Measurements from ENCODE around the gene TM2D3.

Gene TM2D3

DNA sequence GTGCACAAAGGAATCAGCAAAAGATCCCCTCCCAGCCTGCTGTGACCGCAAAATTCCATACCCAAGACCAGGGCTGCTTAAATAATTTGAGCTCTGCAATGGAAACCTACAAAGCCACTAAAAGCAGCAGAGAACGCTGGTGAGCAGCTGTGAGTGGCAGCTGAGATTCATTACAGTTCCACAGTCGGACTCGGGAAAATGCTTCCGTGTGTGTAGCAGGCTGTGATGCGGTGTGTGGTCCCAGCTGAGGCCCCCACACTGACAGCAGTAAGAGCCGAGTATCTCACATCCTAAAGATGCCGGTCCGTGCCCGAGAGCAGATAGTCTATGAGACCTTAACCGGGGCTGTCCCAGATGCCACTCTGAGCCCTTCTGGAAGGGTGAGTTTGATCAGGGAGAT is 37.4 kb downstream of the TM2D3 start:
- TF ChIP-seq FOXA1 (IDR thresholded peaks at IDR 0.05) (no peak), FOXM1 (IDR thresholded peaks at IDR 0.05; ENCODE audit: borderline replicate concordance) (no peak), HDGF (IDR thresholded peaks at IDR 0.05; ENCODE audit: borderline replicate concordance) (no peak), TARDBP (IDR thresholded peaks at IDR 0.05) (no peak), ZNF384 (IDR thresholded peaks at IDR 0.05) (no peak), BHLHE40 (IDR thresholded peaks at IDR 0.05; ENCODE audit: borderline replicate concordance) (no peak), ELF4 (IDR thresholded peaks at IDR 0.05) (no peak), SP1 (IDR thresholded peaks at IDR 0.05) (no peak), ARNT (IDR thresholded peaks at IDR 0.05) (no peak), CTBP1 (IDR thresholded peaks at IDR 0.05; ENCODE audit: borderline replicate concordance) (no peak), LEF1 (IDR thresholded peaks at IDR 0.05; ENCODE audit: borderline replicate concordance) (no peak), NFRKB (IDR thresholded peaks at IDR 0.05) (no peak), FOXK2 (IDR thresholded peaks at IDR 0.05) (no peak)
- CTCF ChIA-PET = interaction anchor here (1.3 to 5.2 kb wide), 2 partner anchors 16 to 27 kb away, joined by 4 to 33 read pairs; no protein-coding TSS in a partner anchor
- POLR2A ChIA-PET = interaction anchor here (1.3 kb wide), 1 partner anchor 109 kb away, joined by 4 read pairs; the partner anchor contains the start of gene TARS3

DNA sequence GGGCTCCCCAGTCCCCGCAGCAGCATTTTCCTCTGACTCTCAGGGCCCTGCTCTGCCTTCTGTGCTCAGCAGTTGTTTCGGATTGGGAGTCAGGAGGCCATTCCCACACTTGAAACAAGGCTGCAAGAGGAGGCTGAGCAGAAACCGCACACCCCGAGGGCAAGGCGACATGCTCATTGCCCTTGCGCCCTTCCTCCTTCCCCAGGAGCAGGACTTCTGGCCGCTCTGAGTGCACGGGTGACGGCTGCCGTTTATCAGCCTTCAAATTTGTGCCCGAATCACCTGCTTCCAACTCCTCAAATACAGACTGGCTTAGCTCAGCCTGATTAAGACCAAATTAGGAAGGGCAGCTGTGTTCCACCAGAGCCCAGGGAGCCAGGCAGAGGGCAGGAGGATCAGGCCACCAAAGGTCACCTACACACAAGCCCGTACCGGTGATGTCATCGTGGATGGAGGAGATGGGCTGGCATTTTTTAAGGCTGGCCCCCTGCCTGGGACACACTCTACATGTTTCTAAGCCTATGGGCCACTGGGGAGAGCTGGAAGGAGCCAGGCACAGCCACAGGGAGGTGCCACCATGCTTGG is 38.1 kb downstream of the TM2D3 start:
- CTCF ChIA-PET = interaction anchor here (1.3 to 5.2 kb wide), 2 partner anchors 15 to 27 kb away, joined by 4 to 33 read pairs; no protein-coding TSS in a partner anchor
- DNase-seq (ENCODE audit: extremely low spot score) = no peak
- no peak for TF ChIP-seq ARNT (IDR thresholded peaks at IDR 0.05)
- no peak for TF ChIP-seq ZNF384 (IDR thresholded peaks at IDR 0.05)
- no peak for TF ChIP-seq LEF1 (IDR thresholded peaks at IDR 0.05; ENCODE audit: borderline replicate concordance)
- TF ChIP-seq FOXM1 (IDR thresholded peaks at IDR 0.05; ENCODE audit: borderline replicate concordance) = no peak
- no peak for TF ChIP-seq PKNOX1 (IDR thresholded peaks at IDR 0.05)
- no peak for TF ChIP-seq CTBP1 (IDR thresholded peaks at IDR 0.05; ENCODE audit: borderline replicate concordance)
- TF ChIP-seq ELF4 (IDR thresholded peaks at IDR 0.05) = no peak
- TF ChIP-seq FOXA1 (IDR thresholded peaks at IDR 0.05) = no peak
- no peak for TF ChIP-seq SP1 (IDR thresholded peaks at IDR 0.05)
- POLR2A ChIA-PET = no interaction called here

More for the DNA sequence above, 37.4 kb downstream of the TM2D3 start:
- no peak for DNase-seq (ENCODE audit: extremely low spot score)

DNA sequence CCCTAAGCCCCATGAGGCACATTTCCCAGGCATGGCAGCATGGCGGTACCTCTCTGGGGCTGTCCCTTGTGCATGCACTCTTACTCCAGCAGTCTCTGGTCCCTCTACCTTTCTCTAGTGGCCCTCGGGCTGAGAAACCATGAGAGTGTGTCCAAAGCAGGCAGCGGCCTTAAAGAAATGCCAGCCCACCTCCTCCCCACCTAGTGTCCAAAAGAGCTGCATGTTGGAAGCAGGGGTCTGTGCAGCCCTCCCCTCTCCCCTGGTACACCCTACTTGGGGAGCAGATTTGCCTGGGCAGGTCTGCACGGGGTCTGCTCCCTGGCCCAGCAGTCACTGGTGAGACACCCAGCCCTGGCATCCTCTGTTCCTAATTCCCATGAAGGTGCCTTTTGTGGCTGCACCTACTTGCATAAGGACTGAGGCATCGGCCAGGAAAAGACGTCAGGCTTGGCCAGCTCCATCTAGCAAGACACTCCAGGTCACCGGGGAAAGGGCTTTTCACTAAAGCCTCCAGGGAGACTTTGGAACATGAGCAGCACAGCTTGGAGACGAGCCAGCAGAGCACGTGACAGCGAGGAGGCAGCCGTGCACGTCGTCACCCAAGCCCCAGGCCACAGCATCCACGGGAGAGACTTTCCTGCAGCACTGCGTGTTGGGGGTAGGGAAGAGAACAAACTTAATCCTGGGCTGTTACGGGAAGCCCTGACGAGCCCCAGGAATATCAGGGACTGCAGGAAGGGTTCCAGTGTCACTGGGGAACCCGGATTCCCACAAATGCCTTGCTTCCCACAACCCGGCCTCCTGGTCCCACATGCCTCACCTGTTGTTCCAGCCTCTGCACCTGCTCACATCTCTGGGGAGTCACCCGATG is 38.8 kb downstream of the TM2D3 start:
- ChIA-PET POLR2A (no interaction called here), CTCF (interaction anchor here (0.7 to 5.2 kb wide), 2 partner anchors 14 to 28 kb away, joined by 3 to 33 read pairs; no protein-coding TSS in a partner anchor)
- no peak for TF ChIP-seq SUZ12 (IDR thresholded peaks at IDR 0.05)
- TF ChIP-seq L3MBTL2 (conservative IDR thresholded peaks at IDR 0.05) = peak; percentile 59; the same call in 1 of the 2 replicates
- peak; percentile 72 for DNase-seq (ENCODE audit: extremely low spot score)

DNA sequence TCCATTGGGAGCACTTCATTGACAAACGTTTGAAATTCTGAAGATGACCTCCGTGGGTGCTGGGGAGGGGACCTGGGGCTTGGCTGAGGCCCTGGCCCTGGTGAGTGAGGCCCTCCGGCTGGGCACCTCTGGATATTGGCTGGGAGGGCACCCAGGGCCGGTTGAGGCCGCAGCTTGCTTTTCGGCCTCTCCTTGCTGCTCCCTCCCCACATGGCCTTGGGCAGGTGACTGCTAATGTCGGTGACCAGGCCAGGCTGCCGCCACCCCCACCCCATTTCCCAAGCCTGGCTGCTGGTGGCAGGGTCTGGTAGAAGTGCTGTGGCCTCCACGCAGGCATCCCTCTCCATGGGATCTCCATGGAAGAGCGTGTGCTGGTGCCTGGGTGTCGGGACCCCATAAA is 39.5 kb downstream of the TM2D3 start:
- DNase-seq (ENCODE audit: extremely low spot score) = no peak
- no peak for TF ChIP-seq FOXM1 (IDR thresholded peaks at IDR 0.05; ENCODE audit: borderline replicate concordance)
- TF ChIP-seq FOXK2 (IDR thresholded peaks at IDR 0.05) = no peak
- TF ChIP-seq L3MBTL2 (conservative IDR thresholded peaks at IDR 0.05) = no peak
- TF ChIP-seq BHLHE40 (IDR thresholded peaks at IDR 0.05; ENCODE audit: borderline replicate concordance) = no peak
- no peak for TF ChIP-seq TARDBP (IDR thresholded peaks at IDR 0.05)
- no peak for TF ChIP-seq SP1 (IDR thresholded peaks at IDR 0.05)
- no peak for TF ChIP-seq LEF1 (IDR thresholded peaks at IDR 0.05; ENCODE audit: borderline replicate concordance)
- no peak for TF ChIP-seq PKNOX1 (IDR thresholded peaks at IDR 0.05)
- no peak for TF ChIP-seq ZNF384 (IDR thresholded peaks at IDR 0.05)
- no peak for TF ChIP-seq ARNT (IDR thresholded peaks at IDR 0.05)
- ChIA-PET CTCF (no interaction called here), POLR2A (no interaction called here)

- ChIA-PET CTCF (no interaction called here), POLR2A (no interaction called here)
- no peak for DNase-seq (ENCODE audit: extremely low spot score)
- no peak for TF ChIP-seq BHLHE40 (IDR thresholded peaks at IDR 0.05; ENCODE audit: borderline replicate concordance)
- TF ChIP-seq SUZ12 (IDR thresholded peaks at IDR 0.05) = no peak
- no peak for TF ChIP-seq CTBP1 (IDR thresholded peaks at IDR 0.05; ENCODE audit: borderline replicate concordance)
- no peak for TF ChIP-seq ARNT (IDR thresholded peaks at IDR 0.05)
- no peak for TF ChIP-seq TARDBP (IDR thresholded peaks at IDR 0.05)
- TF ChIP-seq HDGF (IDR thresholded peaks at IDR 0.05; ENCODE audit: borderline replicate concordance) = no peak
- no peak for TF ChIP-seq PKNOX1 (IDR thresholded peaks at IDR 0.05)
- TF ChIP-seq FOXM1 (IDR thresholded peaks at IDR 0.05; ENCODE audit: borderline replicate concordance) = no peak
- TF ChIP-seq LEF1 (IDR thresholded peaks at IDR 0.05; ENCODE audit: borderline replicate concordance) = no peak
- TF ChIP-seq SP1 (IDR thresholded peaks at IDR 0.05) = no peak
- TF ChIP-seq FOXA1 (IDR thresholded peaks at IDR 0.05) = no peak
- TF ChIP-seq ELF4 (IDR thresholded peaks at IDR 0.05) = no peak
- TF ChIP-seq NFRKB (IDR thresholded peaks at IDR 0.05) = no peak
Observed at GRCh38 chr15:101611580-101612299, 40.4 kb downstream of the TM2D3 start.

Measured in HEK293T (cell line).